Loucy (cell line): ENCODE data around the gene IL1B.

Experiments
- EZH2phosphoT487 ChIP-seq: fragments of 200-600 bp; IDR thresholded peaks from 2 replicates; pipeline ENCODE4 v1.6.1; 2018; ENCODE audit warnings: antibody characterized with exemption, mild to moderate bottlenecking, moderate library complexity, borderline replicate concordance
- TF ChIP-seq, protein P1 (sequence below): fragments of 200-600 bp; sonication (generic); conservative IDR thresholded peaks from 2 replicates; pipeline ENCODE4 v1.5.1; 2014; ENCODE audit warnings: mild to moderate bottlenecking, antibody characterized with exemption, low read length

- TF ChIP-seq, protein P1, sequence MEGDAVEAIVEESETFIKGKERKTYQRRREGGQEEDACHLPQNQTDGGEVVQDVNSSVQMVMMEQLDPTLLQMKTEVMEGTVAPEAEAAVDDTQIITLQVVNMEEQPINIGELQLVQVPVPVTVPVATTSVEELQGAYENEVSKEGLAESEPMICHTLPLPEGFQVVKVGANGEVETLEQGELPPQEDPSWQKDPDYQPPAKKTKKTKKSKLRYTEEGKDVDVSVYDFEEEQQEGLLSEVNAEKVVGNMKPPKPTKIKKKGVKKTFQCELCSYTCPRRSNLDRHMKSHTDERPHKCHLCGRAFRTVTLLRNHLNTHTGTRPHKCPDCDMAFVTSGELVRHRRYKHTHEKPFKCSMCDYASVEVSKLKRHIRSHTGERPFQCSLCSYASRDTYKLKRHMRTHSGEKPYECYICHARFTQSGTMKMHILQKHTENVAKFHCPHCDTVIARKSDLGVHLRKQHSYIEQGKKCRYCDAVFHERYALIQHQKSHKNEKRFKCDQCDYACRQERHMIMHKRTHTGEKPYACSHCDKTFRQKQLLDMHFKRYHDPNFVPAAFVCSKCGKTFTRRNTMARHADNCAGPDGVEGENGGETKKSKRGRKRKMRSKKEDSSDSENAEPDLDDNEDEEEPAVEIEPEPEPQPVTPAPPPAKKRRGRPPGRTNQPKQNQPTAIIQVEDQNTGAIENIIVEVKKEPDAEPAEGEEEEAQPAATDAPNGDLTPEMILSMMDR: no peak
- TF ChIP-seq EZH2phosphoT487: no peak
Measured at GRCh38 chr2:112791693-112792230, 44.8 kb downstream of the IL1B start.
